Measurements from ENCODE around the gene ANKS1B.

Gene ANKS1B

DNA sequence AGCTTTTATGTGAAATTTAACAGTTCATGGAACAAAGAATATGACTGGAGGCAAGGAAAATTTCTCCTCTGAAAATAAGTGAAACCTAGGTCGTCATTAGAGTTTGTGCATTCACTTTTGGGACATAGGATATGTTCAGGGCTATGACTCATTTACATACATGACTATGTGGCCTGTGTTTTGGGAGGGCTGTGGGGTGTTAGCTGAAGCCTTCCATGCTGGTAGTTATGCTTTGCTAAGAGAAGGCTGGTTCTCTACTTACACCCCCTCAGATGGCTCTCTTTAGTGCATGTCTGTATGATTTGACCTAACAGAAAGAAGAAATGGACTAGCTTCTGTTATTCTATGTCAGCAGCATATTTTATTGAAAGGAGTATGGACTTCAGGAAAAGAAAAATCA is 753.7 kb downstream of the ANKS1B start:
- H3K9me3 ChIP-seq (ENCODE audit: control insufficient read depth, low read length): no peaks in the 10 kb centered on the region
- no peak for DNase-seq (ENCODE audit: low read depth)

GRCh38 chr12:99224237-99224636 is 760.5 kb downstream of the ANKS1B start:
- Histone ChIP-seq H3K27me3 (replicated peaks; ENCODE audit: control insufficient read depth, insufficient read depth, low read length) (no peaks in the 10 kb centered on the region), H3K36me3 (ENCODE audit: control insufficient read depth, insufficient read depth, low read length, severe bottlenecking) (no peaks in the 10 kb centered on the region), H3K9ac (ENCODE audit: low read length) (no peak overlapping the region), H3K4me1 (ENCODE audit: control insufficient read depth, insufficient read depth, low read length) (no peaks in the 10 kb centered on the region), H3K9me3 (ENCODE audit: control insufficient read depth, low read length) (no peaks in the 10 kb centered on the region), H3K4me3 (ENCODE audit: low read length) (no peak overlapping the region)
- DNase-seq (ENCODE audit: low read depth): no peak

More for the DNA sequence above, 753.7 kb downstream of the ANKS1B start:
- H3K4me1 ChIP-seq (ENCODE audit: control insufficient read depth, insufficient read depth, low read length): no peaks in the 10 kb centered on the region
- H3K4me3 ChIP-seq (ENCODE audit: low read length): no peak overlapping the region
- H3K27me3 ChIP-seq (replicated peaks; ENCODE audit: control insufficient read depth, insufficient read depth, low read length): no peaks in the 10 kb centered on the region
- H3K36me3 ChIP-seq (ENCODE audit: control insufficient read depth, insufficient read depth, low read length, severe bottlenecking): no peaks in the 10 kb centered on the region
- H3K9ac ChIP-seq (ENCODE audit: low read length): no peak overlapping the region

DNA sequence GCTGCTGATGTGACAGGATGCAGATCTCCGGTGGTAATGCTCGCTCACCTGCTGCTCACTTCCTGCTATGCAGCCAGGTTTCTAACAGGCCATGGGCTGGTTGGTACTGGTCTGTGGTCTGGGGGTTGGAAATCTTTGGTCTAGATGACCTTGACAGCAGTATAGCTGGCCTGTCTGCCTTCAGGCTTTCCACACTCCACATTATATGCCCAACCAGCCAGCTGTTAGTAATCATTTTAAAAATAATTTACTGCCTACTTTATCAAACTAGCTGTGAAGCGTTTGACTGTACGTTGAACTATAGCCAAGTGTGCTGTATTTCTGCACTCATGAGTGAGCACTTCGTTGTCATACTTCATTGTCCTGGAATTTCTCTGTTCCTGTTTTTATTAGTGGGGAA is 761.2 kb downstream of the ANKS1B start:
- no peaks in the 10 kb centered on the region for H3K4me1 ChIP-seq (ENCODE audit: control insufficient read depth, insufficient read depth, low read length)
- H3K27me3 ChIP-seq (replicated peaks; ENCODE audit: control insufficient read depth, insufficient read depth, low read length): no peaks in the 10 kb centered on the region
- DNase-seq (ENCODE audit: low read depth): no peak
- H3K9ac ChIP-seq (ENCODE audit: low read length): no peak overlapping the region
- H3K4me3 ChIP-seq (ENCODE audit: low read length): no peak overlapping the region
- H3K36me3 ChIP-seq (ENCODE audit: control insufficient read depth, insufficient read depth, low read length, severe bottlenecking): no peaks in the 10 kb centered on the region
- no peaks in the 10 kb centered on the region for H3K9me3 ChIP-seq (ENCODE audit: control insufficient read depth, low read length)

DNA sequence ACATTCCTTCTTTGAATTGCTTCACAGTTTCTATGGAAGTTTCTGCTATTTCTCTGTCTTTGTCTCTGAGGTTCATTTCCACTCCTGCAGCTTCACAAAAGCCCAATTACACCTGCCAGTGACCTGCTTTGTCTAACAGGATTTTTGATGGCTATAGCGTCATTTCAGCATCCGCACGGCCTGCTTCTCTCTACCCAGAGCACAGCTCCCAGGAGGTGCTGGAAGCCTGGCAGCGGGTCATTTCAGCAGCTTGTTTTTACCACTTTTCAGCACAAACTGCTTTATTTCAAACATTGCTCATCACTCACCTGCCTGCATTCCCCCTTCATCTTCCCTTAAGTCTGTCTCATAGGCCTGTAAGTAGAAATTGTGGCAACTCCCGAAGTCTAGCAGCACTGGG is 771.7 kb downstream of the ANKS1B start:
- DNase-seq (ENCODE audit: low read depth): no peak
- no peaks in the 10 kb centered on the region for H3K27me3 ChIP-seq (replicated peaks; ENCODE audit: control insufficient read depth, insufficient read depth, low read length)
- peaks cover 7% of the 10 kb centered on the region for H3K9me3 ChIP-seq (ENCODE audit: control insufficient read depth, low read length)
- H3K4me3 ChIP-seq (ENCODE audit: low read length): no peak overlapping the region
- no peak overlapping the region for H3K9ac ChIP-seq (ENCODE audit: low read length)
- no peaks in the 10 kb centered on the region for H3K4me1 ChIP-seq (ENCODE audit: control insufficient read depth, insufficient read depth, low read length)
- no peaks in the 10 kb centered on the region for H3K36me3 ChIP-seq (ENCODE audit: control insufficient read depth, insufficient read depth, low read length, severe bottlenecking)

- H3K9me3 ChIP-seq (ENCODE audit: control insufficient read depth, low read length): peaks cover 7% of the 10 kb centered on the region
- peak; percentile 3 for DNase-seq (ENCODE audit: low read depth)
Measured at GRCh38 chr12:99212275-99212674, 772.5 kb downstream of the ANKS1B start.

GRCh38 chr12:99205111-99205510 is 779.6 kb downstream of the ANKS1B start:
- Histone ChIP-seq H3K36me3 (ENCODE audit: control insufficient read depth, insufficient read depth, low read length, severe bottlenecking) (no peaks in the 10 kb centered on the region), H3K4me3 (ENCODE audit: low read length) (no peak overlapping the region), H3K27me3 (replicated peaks; ENCODE audit: control insufficient read depth, insufficient read depth, low read length) (no peaks in the 10 kb centered on the region), H3K9ac (ENCODE audit: low read length) (no peak overlapping the region), H3K4me1 (ENCODE audit: control insufficient read depth, insufficient read depth, low read length) (no peaks in the 10 kb centered on the region), H3K9me3 (ENCODE audit: control insufficient read depth, low read length) (peaks cover under 1% of the 10 kb centered on the region)
- DNase-seq (ENCODE audit: low read depth): no peak

More at GRCh38 chr12:99212275-99212674, 772.5 kb downstream of the ANKS1B start:
- Histone ChIP-seq H3K9ac (ENCODE audit: low read length) (no peak overlapping the region), H3K4me3 (ENCODE audit: low read length) (no peak overlapping the region), H3K36me3 (ENCODE audit: control insufficient read depth, insufficient read depth, low read length, severe bottlenecking) (no peaks in the 10 kb centered on the region), H3K27me3 (replicated peaks; ENCODE audit: control insufficient read depth, insufficient read depth, low read length) (no peaks in the 10 kb centered on the region), H3K4me1 (ENCODE audit: control insufficient read depth, insufficient read depth, low read length) (no peaks in the 10 kb centered on the region)

DNA sequence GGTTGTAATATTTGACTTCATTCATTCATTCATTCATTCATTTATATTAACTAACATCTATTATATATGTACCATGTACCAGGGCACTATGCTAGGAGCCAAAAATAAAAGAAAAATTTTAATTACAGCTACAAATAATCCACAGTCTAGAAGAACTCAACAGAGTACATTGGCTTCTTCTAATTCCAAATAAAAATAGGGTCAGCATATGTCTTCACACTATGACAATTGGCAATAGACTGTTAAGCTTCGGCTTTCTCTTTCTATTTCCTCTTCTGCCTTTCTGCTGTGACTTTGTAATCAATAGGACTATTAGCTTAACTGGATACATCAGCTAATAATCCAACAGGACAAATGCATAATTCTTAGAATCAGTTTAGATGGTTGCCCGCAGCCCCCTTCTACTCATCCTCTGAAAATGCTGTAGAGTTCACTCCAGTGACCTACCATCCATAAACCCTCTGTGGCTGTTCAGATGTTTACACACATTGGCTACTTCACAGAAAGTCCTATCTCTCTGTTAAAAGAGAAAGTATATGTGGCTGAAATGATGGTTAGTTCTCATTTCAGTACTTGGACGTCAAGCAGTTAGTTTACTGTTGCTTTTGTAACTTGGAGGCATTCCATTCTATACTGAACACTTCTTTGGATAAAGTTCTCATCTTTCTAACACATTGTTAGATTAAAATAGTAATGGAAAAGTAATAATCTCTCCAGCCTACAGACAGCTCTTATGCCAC is 782.7 kb downstream of the ANKS1B start:
- peaks cover 6% of the 10 kb centered on the region for H3K9me3 ChIP-seq (ENCODE audit: control insufficient read depth, low read length)
- DNase-seq (ENCODE audit: low read depth): no peak
- no peak overlapping the region for H3K4me3 ChIP-seq (ENCODE audit: low read length)
- no peak overlapping the region for H3K9ac ChIP-seq (ENCODE audit: low read length)
- H3K4me1 ChIP-seq (ENCODE audit: control insufficient read depth, insufficient read depth, low read length): no peaks in the 10 kb centered on the region
- H3K36me3 ChIP-seq (ENCODE audit: control insufficient read depth, insufficient read depth, low read length, severe bottlenecking): no peaks in the 10 kb centered on the region
- H3K27me3 ChIP-seq (replicated peaks; ENCODE audit: control insufficient read depth, insufficient read depth, low read length): no peaks in the 10 kb centered on the region

DNA sequence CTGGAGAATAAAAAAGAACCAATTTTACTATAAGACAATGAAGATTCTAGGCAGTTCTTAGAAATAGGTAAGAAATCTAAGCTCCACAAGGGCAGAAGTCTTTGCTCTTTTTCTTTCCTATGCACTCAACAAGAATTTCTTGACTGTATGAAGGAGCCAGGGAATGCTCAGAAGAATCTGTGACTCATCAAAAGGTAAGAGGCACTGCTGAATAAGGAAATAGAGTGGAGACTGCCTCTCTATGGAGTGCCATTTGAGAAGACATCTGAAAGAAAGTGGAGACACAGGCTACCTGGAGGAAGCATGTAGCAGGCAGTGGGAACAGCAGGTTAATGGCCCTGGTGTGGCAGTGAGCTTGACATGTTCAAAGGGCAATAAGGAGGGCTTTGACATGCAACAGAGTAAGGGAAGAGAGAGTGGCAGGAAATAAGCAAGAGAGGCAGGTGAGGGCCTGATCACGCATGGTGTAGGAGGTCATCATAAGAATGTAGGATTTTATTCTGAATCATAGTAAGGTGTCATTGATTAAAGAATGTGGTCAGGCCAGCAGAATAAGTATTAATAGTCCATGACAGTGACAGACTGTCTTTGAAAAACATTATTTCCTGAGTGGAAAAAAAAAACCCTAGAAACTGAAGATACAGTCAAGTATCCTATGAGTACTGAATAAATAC is 783.9 kb downstream of the ANKS1B start:
- no peaks in the 10 kb centered on the region for H3K4me1 ChIP-seq (ENCODE audit: control insufficient read depth, insufficient read depth, low read length)
- H3K4me3 ChIP-seq (ENCODE audit: low read length): no peak overlapping the region
- no peak overlapping the region for H3K9ac ChIP-seq (ENCODE audit: low read length)
- no peaks in the 10 kb centered on the region for H3K27me3 ChIP-seq (replicated peaks; ENCODE audit: control insufficient read depth, insufficient read depth, low read length)
- no peak for DNase-seq (ENCODE audit: low read depth)
- H3K36me3 ChIP-seq (ENCODE audit: control insufficient read depth, insufficient read depth, low read length, severe bottlenecking): no peaks in the 10 kb centered on the region
- peaks cover 6% of the 10 kb centered on the region for H3K9me3 ChIP-seq (ENCODE audit: control insufficient read depth, low read length)

DNA sequence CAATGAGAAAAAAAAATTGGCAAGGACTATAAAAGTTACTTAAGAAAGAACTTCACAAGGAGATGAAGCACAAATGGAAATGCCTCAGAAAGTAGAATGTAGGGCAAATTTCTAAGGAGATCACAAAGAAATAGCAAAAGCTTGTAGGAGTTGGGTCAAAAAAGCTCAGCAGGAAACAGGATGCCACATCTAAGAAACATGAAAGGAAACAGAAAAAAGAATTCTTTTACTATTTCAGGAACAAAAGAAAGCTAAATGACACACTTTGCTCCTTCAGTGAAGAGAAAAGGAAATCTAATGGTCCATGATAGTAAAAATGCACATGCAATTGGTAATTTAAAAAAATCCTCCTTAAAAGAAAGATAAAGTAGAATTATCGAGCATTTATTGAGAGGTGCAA is 789.3 kb downstream of the ANKS1B start:
- no peak overlapping the region for H3K9ac ChIP-seq (ENCODE audit: low read length)
- DNase-seq (ENCODE audit: low read depth): no peak
- peaks cover 6% of the 10 kb centered on the region for H3K9me3 ChIP-seq (ENCODE audit: control insufficient read depth, low read length)
- no peaks in the 10 kb centered on the region for H3K36me3 ChIP-seq (ENCODE audit: control insufficient read depth, insufficient read depth, low read length, severe bottlenecking)
- no peak overlapping the region for H3K4me3 ChIP-seq (ENCODE audit: low read length)
- H3K4me1 ChIP-seq (ENCODE audit: control insufficient read depth, insufficient read depth, low read length): no peaks in the 10 kb centered on the region
- no peaks in the 10 kb centered on the region for H3K27me3 ChIP-seq (replicated peaks; ENCODE audit: control insufficient read depth, insufficient read depth, low read length)

DNA sequence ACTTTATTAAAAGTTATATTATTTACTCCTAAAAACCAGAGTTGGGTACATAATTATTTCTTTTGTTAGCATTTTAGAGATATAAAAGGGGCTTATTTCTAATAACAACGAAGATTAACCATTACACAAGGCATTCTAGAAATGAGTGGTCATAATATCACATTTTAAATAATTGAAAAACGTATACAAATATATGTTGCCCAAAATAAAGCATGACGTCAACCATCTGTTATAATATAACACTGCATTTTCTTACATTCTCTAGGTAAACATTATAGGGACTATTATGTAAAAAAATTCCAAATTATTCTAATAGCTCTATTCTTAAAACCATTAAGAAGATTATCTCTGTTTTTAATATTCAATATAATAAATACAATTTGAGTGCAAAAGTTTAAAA is 792.2 kb downstream of the ANKS1B start:
- Histone ChIP-seq H3K4me1 (ENCODE audit: control insufficient read depth, insufficient read depth, low read length) (no peaks in the 10 kb centered on the region), H3K36me3 (ENCODE audit: control insufficient read depth, insufficient read depth, low read length, severe bottlenecking) (no peaks in the 10 kb centered on the region), H3K27me3 (replicated peaks; ENCODE audit: control insufficient read depth, insufficient read depth, low read length) (no peaks in the 10 kb centered on the region), H3K9me3 (ENCODE audit: control insufficient read depth, low read length) (no peaks in the 10 kb centered on the region), H3K9ac (ENCODE audit: low read length) (no peak overlapping the region), H3K4me3 (ENCODE audit: low read length) (no peak overlapping the region)
- no peak for DNase-seq (ENCODE audit: low read depth)

DNA sequence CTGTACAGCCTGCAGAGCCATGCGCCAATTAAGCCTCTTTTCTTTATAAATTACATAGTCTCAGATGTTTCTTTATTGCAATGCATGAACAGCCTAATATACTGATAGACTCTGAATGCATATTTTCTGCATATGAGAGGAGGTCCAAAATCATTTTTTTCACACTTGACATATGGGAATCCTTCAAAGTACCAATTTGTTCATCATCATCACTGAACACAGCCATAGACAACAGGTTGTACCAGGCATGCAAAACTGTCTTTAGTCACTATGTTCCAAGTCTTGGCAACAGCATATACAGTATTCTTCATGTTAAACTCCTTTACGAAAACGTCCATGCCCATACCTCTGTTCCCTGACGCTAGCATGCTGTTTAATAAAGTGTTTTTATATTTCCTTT is 807.9 kb downstream of the ANKS1B start:
- no peak for DNase-seq (ENCODE audit: low read depth)
- no peaks in the 10 kb centered on the region for H3K36me3 ChIP-seq (ENCODE audit: control insufficient read depth, insufficient read depth, low read length, severe bottlenecking)
- no peaks in the 10 kb centered on the region for H3K27me3 ChIP-seq (replicated peaks; ENCODE audit: control insufficient read depth, insufficient read depth, low read length)
- peaks cover 3% of the 10 kb centered on the region for H3K9me3 ChIP-seq (ENCODE audit: control insufficient read depth, low read length)
- H3K4me3 ChIP-seq (ENCODE audit: low read length): no peak overlapping the region
- H3K9ac ChIP-seq (ENCODE audit: low read length): no peak overlapping the region
- H3K4me1 ChIP-seq (ENCODE audit: control insufficient read depth, insufficient read depth, low read length): no peaks in the 10 kb centered on the region
